Measurements from ENCODE around the gene CBARP. TPM values are rescaled to one million over a fixed set of nuclear protein-coding genes. Genes with fewer than 3 reads are reported as not detected.

Gene CBARP
- total RNA-seq, 4 donors from 2014 or later: 8.1 to 16.7 (median 13.6) TPM

DNA sequence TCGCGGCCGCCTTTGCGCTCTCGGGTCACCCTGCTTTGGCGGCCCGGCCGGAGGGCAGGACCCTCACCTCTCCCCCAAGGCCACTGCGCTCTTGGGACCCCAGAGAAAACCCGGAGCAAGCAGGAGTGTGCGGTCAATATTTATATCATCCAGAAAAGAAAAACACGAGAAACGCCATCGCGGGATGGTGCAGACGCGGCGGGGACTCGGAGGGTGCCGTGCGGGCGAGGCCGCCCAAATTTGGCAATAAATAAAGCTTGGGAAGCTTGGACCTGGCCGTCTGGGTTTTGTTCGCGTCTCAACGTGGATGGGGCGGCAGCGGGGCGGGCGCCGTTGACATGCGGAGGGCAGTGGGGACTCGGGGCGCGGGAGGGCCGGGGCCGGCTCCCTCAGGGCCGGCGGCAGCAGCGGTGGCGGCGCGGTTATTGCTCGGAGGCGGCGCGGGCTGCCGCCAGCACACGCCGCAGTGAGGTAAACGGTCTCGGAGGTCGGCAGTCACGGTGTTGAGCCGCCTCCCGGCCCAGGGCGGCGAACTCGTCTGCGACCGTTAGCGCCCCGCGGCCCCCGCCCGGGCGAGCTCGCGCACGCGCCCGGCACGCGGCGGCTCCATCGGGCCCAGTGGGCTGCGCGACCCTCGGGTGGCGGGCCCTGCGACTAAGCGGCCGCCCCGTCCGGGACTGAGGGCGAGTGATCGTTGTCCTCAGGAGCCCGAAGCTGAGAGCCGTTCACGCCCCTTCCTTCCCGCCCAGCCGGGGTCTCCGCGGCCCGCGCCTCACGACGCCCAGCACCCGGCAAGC lies 9.4 kb downstream of the CBARP start:
- no peak overlapping the region for H3K4me3 ChIP-seq (ENCODE audit: low read depth, poor library complexity, severe bottlenecking)
- intact Hi-C loops (cut with DNase I; ENCODE audit: low total_unique reads): no loop called here
- no peak for TF ChIP-seq POLR2A (IDR thresholded peaks at IDR 0.05)
- no peak for DNase-seq (ENCODE audit: low spot score in 2 of 2)
- 95 to 96% methylated on average over 97 to 100 of the region's 100 CpGs for WGBS, 2 donors

- WGBS, 2 donors: 87 to 90% methylated on average over 42 to 49 of the region's 56 CpGs
- no peak overlapping the region for H3K4me3 ChIP-seq (ENCODE audit: low read depth, poor library complexity, severe bottlenecking)
- TF ChIP-seq, protein P1, sequence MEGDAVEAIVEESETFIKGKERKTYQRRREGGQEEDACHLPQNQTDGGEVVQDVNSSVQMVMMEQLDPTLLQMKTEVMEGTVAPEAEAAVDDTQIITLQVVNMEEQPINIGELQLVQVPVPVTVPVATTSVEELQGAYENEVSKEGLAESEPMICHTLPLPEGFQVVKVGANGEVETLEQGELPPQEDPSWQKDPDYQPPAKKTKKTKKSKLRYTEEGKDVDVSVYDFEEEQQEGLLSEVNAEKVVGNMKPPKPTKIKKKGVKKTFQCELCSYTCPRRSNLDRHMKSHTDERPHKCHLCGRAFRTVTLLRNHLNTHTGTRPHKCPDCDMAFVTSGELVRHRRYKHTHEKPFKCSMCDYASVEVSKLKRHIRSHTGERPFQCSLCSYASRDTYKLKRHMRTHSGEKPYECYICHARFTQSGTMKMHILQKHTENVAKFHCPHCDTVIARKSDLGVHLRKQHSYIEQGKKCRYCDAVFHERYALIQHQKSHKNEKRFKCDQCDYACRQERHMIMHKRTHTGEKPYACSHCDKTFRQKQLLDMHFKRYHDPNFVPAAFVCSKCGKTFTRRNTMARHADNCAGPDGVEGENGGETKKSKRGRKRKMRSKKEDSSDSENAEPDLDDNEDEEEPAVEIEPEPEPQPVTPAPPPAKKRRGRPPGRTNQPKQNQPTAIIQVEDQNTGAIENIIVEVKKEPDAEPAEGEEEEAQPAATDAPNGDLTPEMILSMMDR (IDR thresholded peaks at IDR 0.05): no peak
- no peak for TF ChIP-seq POLR2A (IDR thresholded peaks at IDR 0.05)
- no peak for DNase-seq (ENCODE audit: low spot score in 2 of 2)
- intact Hi-C loops (cut with DNase I; ENCODE audit: low total_unique reads): no loop called here
Measured at GRCh38 chr19:1227304-1228054, 10.3 kb downstream of the CBARP start.

DNA sequence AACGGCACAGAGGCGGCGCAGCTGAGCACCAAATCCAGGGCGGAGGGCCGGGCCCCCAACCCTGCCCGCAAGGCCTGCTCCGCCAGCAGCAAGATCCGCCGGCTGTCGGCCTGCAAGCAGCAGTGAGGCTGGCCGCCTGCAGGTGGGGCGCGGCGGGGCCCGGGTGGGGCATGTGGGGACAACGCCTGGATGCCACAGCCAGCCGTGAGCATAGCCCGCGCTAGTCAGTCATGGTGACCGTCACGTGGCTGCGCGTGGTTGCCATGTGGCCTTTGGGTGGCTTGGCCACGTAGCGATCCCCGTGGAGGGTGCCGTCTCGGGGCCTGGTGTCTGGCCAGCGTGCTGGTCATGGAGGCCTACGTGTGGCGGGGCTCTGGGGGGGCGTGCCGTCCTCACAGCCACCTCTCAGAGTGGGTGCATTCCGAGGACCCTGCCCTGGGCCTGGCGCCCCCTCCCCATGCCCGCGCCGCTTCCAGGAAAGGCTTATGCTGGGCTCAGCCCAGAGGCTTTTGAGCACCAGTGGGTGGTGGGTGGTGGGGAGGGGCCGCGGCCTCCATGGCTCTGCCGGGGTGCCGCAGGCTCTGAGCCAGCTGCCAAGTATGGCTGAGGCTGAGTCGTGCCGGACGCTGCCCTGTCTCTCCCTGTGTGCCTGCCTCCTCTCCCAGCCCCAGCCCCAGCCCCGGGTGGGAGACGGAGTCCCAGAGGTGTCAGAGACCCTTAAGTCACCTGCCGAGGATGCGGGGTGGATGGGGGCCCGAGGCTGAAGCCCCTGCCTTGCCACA lies 11.1 kb downstream of the CBARP start:
- DNase-seq (ENCODE audit: low spot score in 2 of 2): no peak
- WGBS, 2 donors: 87 to 90% methylated on average over 4 to 46 of the region's 50 CpGs
- intact Hi-C loops (cut with DNase I; ENCODE audit: low total_unique reads): no loop called here
- no peak overlapping the region for H3K4me3 ChIP-seq (ENCODE audit: low read depth, poor library complexity, severe bottlenecking)
- TF ChIP-seq, protein P1 (IDR thresholded peaks at IDR 0.05): no peak
- TF ChIP-seq POLR2A (IDR thresholded peaks at IDR 0.05): no peak

DNA sequence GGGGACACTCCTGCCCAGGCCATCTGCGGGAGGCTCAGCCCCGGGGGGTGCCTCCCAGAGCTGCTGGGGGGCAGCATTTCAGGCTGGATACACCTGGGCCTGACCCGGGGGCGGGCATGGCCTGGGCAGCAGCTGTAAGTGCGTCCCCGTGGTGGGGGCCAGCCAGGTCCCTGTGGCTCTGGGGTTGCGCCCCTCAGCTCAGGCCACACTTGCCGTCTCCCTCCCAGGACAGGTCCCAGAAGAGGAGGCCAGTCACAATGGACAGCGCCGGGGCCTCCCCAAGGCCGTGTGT lies 11.6 kb downstream of the CBARP start:
- 90% methylated on average over 10 of the region's 11 CpGs; no CpG with 5 or more reads in 1 of the 2 donors for WGBS, 2 donors
- no peak for DNase-seq (ENCODE audit: low spot score in 2 of 2)
- no peak overlapping the region for H3K4me3 ChIP-seq (ENCODE audit: low read depth, poor library complexity, severe bottlenecking)
- intact Hi-C loops (cut with DNase I; ENCODE audit: low total_unique reads): no loop called here
- TF ChIP-seq, protein P1 (IDR thresholded peaks at IDR 0.05): no peak
- no peak for TF ChIP-seq POLR2A (IDR thresholded peaks at IDR 0.05)

DNA sequence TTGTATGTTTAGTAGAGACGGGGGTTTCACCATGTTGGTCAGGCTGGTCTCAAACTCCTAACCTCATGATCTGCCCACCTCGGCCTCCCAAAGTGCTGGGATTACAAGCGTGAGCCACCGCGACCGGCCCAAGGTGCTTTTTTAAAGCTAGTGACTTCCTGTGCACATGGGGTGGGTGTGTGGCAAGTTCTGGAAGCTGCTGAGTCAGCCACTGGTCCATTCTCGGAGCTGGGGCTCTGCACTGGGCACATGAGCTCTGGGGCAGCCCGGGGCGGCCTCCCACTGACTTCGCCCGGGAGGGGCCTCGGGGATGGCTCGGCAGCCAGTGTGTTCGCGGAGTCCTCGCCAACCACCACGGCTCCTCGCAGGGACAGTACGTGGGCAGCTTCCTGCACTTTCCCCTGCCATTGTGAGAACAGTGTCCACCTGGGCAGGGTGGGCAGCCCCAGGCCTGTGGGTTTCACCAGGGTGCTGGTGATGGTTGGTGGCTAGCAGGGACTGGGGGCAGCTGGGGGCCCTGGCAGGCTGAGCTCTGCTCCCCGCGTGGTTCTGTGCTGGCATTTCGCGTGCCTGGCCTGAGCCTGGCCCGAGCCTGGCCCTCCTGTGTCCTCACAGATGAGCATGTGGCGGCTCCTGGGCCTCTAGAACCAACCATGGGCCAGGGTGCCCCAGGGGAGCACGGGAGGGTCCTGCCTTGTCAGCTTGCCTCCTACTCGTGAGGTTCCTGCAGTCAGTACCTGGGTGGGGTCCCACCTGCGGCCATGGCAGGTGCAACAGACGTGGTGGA lies 12.2 kb downstream of the CBARP start:
- DNase-seq (ENCODE audit: low spot score in 2 of 2): no peak
- WGBS, 2 donors: 79 to 88% methylated on average over 18 to 24 of the region's 29 CpGs
- no peak for TF ChIP-seq POLR2A (IDR thresholded peaks at IDR 0.05)
- TF ChIP-seq, protein P1 (IDR thresholded peaks at IDR 0.05): no peak
- H3K4me3 ChIP-seq (ENCODE audit: low read depth, poor library complexity, severe bottlenecking): no peak overlapping the region
- intact Hi-C loops (cut with DNase I; ENCODE audit: low total_unique reads): no loop called here
